HepG2 (cell line): ENCODE results near the gene PTPN5. TPM values are rescaled to one million over a fixed set of nuclear protein-coding genes. Genes with fewer than 3 reads are reported as not detected.

Experiments used
- FIP1L1 ChIP-seq: fragments of 200-400 bp; formaldehyde crosslinking; IDR thresholded peaks from 2 replicates; pipeline ENCODE4 v1.6.1; 2018; ENCODE audit warnings: low read depth, mild to moderate bottlenecking, low read length, moderate library complexity, borderline replicate concordance; ENCODE audit not compliant: insufficient read depth
- KDM6A ChIP-seq: IDR thresholded peaks from 2 replicates; pipeline ENCODE4 v1.6.1; 2016; ENCODE audit warnings: low read depth
- ZHX2 ChIP-seq, 2 experiments: sonication (generic) in 1 of 2; formaldehyde crosslinking in 1 of 2; IDR thresholded peaks; 2 replicates each; pipeline versions ENCODE4 v1.6.1 to v1.9.0; 2014 to 2022; ENCODE audit warnings: antibody characterized with exemption in 1 of 2, borderline replicate concordance in 1 of 2, inconsistent platforms in 1 of 2, low read depth in 1 of 2, missing genetic modification reagents in 1 of 2
- ZNF318 ChIP-seq: sonication (generic); formaldehyde crosslinking; IDR thresholded peaks from 2 replicates; pipeline ENCODE4 v1.4.0; 2020; ENCODE audit warnings: mild to moderate bottlenecking, missing genetic modification reagents
- ZNF770 ChIP-seq: sonication (generic); formaldehyde crosslinking; IDR thresholded peaks from 2 replicates; pipeline ENCODE4 v1.5.0; 2020; ENCODE audit warnings: mild to moderate bottlenecking, missing genetic modification reagents
- ZNF776 ChIP-seq: sonication (generic); formaldehyde crosslinking; IDR thresholded peaks from 2 replicates; pipeline ENCODE4 v1.4.0; 2020; ENCODE audit warnings: mild to moderate bottlenecking, missing genetic modification reagents
- ZNF883 ChIP-seq: sonication (generic); formaldehyde crosslinking; IDR thresholded peaks from 2 replicates; pipeline ENCODE4 v1.5.1; 2020; ENCODE audit warnings: mild to moderate bottlenecking, missing genetic modification reagents; ENCODE audit errors: not compliant biosample characterization
- polyA plus RNA-seq, 8 experiments: library from polyadenylated mRNA; depleted of rRNA in 3 of 8; stranded (reverse) in 7 of 8; unstranded in 1 of 8; fragments of >200 nt; fragmentation: Illumina TruSeq in 4 of 8; extraction: Trizol in 4 of 8; gene quantifications; 2 replicates each; pipeline versions ENCODE4 v1.2.1 to v1.2.3, GENCODE V29; 2011 to 2016; ENCODE audit warnings: low read depth in 4 of 8, missing spikeins in 1 of 8, mixed read lengths in 1 of 8; ENCODE audit not compliant: insufficient read depth in 1 of 8
- total RNA-seq, 5 experiments: library from RNA; depleted of rRNA; stranded (reverse); fragments of >200 nt; fragmentation: Illumina TruSeq; extraction: Trizol; gene quantifications; 2 replicates each; pipeline ENCODE4 v1.2.3, GENCODE V29; 2016; ENCODE audit warnings: low read depth in 1 of 5

Gene PTPN5
- total and polyA plus RNA-seq, 2 of the 13 experiments (the other 11 are each of a cell fraction or from before 2014, with no cell fraction given) = not detected

- TF ChIP-seq ZNF318 (CRISPR knock-in tag) = no peak
- no peak for TF ChIP-seq ZHX2 (IDR thresholded peaks at IDR 0.05; ENCODE audit: low read depth)
- TF ChIP-seq ZHX2 (CRISPR knock-in tag; IDR thresholded peaks at IDR 0.05; ENCODE audit: borderline replicate concordance) = no peak
- no peak for TF ChIP-seq ZNF883 (CRISPR knock-in tag)
- no peak for TF ChIP-seq FIP1L1
- TF ChIP-seq ZNF770 = no peak
- TF ChIP-seq ZNF776 (CRISPR knock-in tag) = no peak
- TF ChIP-seq KDM6A (CRISPR knock-in tag) = no peak
These were observed 71.3 kb downstream of the PTPN5 start (continued) for GRCh38 chr11:18720091-18720807.
